Osteoblast (primary cell): ENCODE results near the gene FMO1. TPM values are rescaled to one million over a fixed set of nuclear protein-coding genes. Genes with fewer than 3 reads are reported as not detected.
A peak's percentile ranks its signal among the peaks of the same experiment; 100 is the strongest.

ENCODE experiments used
- DNase-seq: peaks from one replicate; pipeline ENCODE4 v3.0.0; 2011; ENCODE audit warnings: low spot score, mixed read lengths; ENCODE audit not compliant: insufficient read length; ENCODE audit errors: missing footprints
- H2AFZ ChIP-seq: 2 replicates; pipeline ENCODE4 v1.6.0; 2011; ENCODE audit warnings: mild to moderate bottlenecking, low read length
- H3K27ac ChIP-seq: 2 replicates; pipeline ENCODE4 v1.5.1; 2011; ENCODE audit warnings: mild to moderate bottlenecking, low read depth, low read length, moderate library complexity
- H3K27me3 ChIP-seq: 2 replicates; pipeline ENCODE4 v1.6.0; 2012; ENCODE audit warnings: mild to moderate bottlenecking, control low read depth, inconsistent platforms, low read length, moderate library complexity; ENCODE audit not compliant: insufficient read depth
- H3K36me3 ChIP-seq: 2 replicates; pipeline ENCODE4 v1.5.1; 2011; ENCODE audit warnings: mild to moderate bottlenecking, low read length, control low read depth, moderate library complexity; ENCODE audit not compliant: insufficient read depth
- H3K4me1 ChIP-seq: 2 replicates; pipeline ENCODE4 v1.5.1; 2011; ENCODE audit warnings: mild to moderate bottlenecking, low read length, control low read depth, moderate library complexity; ENCODE audit not compliant: insufficient read depth
- H3K4me2 ChIP-seq: 2 replicates; pipeline ENCODE4 v1.6.0; 2011; ENCODE audit warnings: mild to moderate bottlenecking, low read length; ENCODE audit not compliant: insufficient read depth
- H3K4me3 ChIP-seq: fragments of 200-600 bp; sonication (generic); 3 replicates; pipeline ENCODE4 v1.5.1; 2012; ENCODE audit warnings: mild to moderate bottlenecking, low read length, inconsistent platforms; ENCODE audit not compliant: insufficient read depth
- H3K79me2 ChIP-seq: 2 replicates; pipeline ENCODE4 v1.6.0; 2012; ENCODE audit warnings: mild to moderate bottlenecking, low read length, control low read depth, inconsistent platforms; ENCODE audit not compliant: insufficient read depth
- H3K9me3 ChIP-seq: 2 replicates; pipeline ENCODE4 v1.5.1; 2011; ENCODE audit warnings: low read depth, low read length, control low read depth
- H4K20me1 ChIP-seq: 2 replicates; pipeline ENCODE4 v1.6.0; 2012; ENCODE audit warnings: mild to moderate bottlenecking, low read length, control low read depth; ENCODE audit not compliant: insufficient read depth
- CTCF ChIP-seq: IDR thresholded peaks from 2 replicates; pipeline ENCODE4 v1.5.1; 2011; ENCODE audit warnings: mild to moderate bottlenecking, low read depth, low read length, moderate library complexity; ENCODE audit errors: extremely low read depth
- total RNA-seq: library from RNA; depleted of rRNA; stranded (reverse); fragments of >200 nt; gene quantifications from 2 replicates; pipeline ENCODE4 v1.2.3, GENCODE V29; 2012

The FMO1 gene
- total RNA-seq, 1 donor = not detected

- Histone ChIP-seq H3K27ac (no peak overlapping the region), H3K4me1 (no peaks in the 10 kb centered on the region), H4K20me1 (no peaks in the 10 kb centered on the region), H3K4me3 (no peak overlapping the region), H3K36me3 (no peaks in the 10 kb centered on the region), H3K79me2 (no peaks in the 10 kb centered on the region), H3K4me2 (no peak overlapping the region), H2AFZ (no peak overlapping the region), H3K27me3 (no peaks in the 10 kb centered on the region), H3K9me3 (no peaks in the 10 kb centered on the region)
- no peak for TF ChIP-seq CTCF
- DNase-seq = no peak
Observed at GRCh38 chr1:171243878-171244277, 4.4 kb upstream of the FMO1 start.

GRCh38 chr1:171245458-171246064, 2.7 kb upstream of the FMO1 start:
- no peaks in the 10 kb centered on the region for H3K4me1 ChIP-seq
- no peaks in the 10 kb centered on the region for H3K79me2 ChIP-seq
- no peak overlapping the region for H3K4me3 ChIP-seq
- no peaks in the 10 kb centered on the region for H3K27me3 ChIP-seq
- H4K20me1 ChIP-seq = no peaks in the 10 kb centered on the region
- no peak for DNase-seq
- H3K36me3 ChIP-seq = no peaks in the 10 kb centered on the region
- no peaks in the 10 kb centered on the region for H3K9me3 ChIP-seq
- peak; percentile 81 for TF ChIP-seq CTCF
- H2AFZ ChIP-seq = no peak overlapping the region
- no peak overlapping the region for H3K4me2 ChIP-seq
- H3K27ac ChIP-seq = no peak overlapping the region

- H4K20me1 ChIP-seq = no peaks in the 10 kb centered on the region
- DNase-seq = no peak
- no peaks in the 10 kb centered on the region for H3K79me2 ChIP-seq
- no peaks in the 10 kb centered on the region for H3K36me3 ChIP-seq
- no peaks in the 10 kb centered on the region for H3K27me3 ChIP-seq
- no peak for TF ChIP-seq CTCF
- no peaks in the 10 kb centered on the region for H3K4me1 ChIP-seq
- H2AFZ ChIP-seq = no peak overlapping the region
- no peak overlapping the region for H3K27ac ChIP-seq
- no peaks in the 10 kb centered on the region for H3K9me3 ChIP-seq
- H3K4me3 ChIP-seq = no peak overlapping the region
- no peak overlapping the region for H3K4me2 ChIP-seq
Observed at GRCh38 chr1:171247501-171247900, 793 bp upstream of the FMO1 start.

GRCh38 chr1:171248841-171249240, 547 bp downstream of the FMO1 start:
- H3K27me3 ChIP-seq = no peaks in the 10 kb centered on the region
- H3K4me2 ChIP-seq = no peak overlapping the region
- H3K79me2 ChIP-seq = no peaks in the 10 kb centered on the region
- no peak overlapping the region for H2AFZ ChIP-seq
- TF ChIP-seq CTCF = no peak
- H3K36me3 ChIP-seq = no peaks in the 10 kb centered on the region
- DNase-seq = no peak
- no peaks in the 10 kb centered on the region for H3K4me1 ChIP-seq
- H3K4me3 ChIP-seq = no peak overlapping the region
- H3K27ac ChIP-seq = no peak overlapping the region
- no peaks in the 10 kb centered on the region for H4K20me1 ChIP-seq
- H3K9me3 ChIP-seq = no peaks in the 10 kb centered on the region
